Stomach smooth muscle (tissue), 2 donors: Measurements from ENCODE around the gene TEX54.

Experiments used
- H3K27ac ChIP-seq: one replicate; pipeline ENCODE4 v1.7.0; 2013; ENCODE audit warnings: mild to moderate bottlenecking, low read length, inconsistent platforms
- H3K27me3 ChIP-seq, 2 donors: one replicate each; pipeline ENCODE4 v1.7.0; 2013; ENCODE audit warnings: low read length in 2 of 2; ENCODE audit not compliant: insufficient read depth in 2 of 2, control insufficient read depth in 1 of 2
- H3K36me3 ChIP-seq, 2 donors: one replicate each; pipeline ENCODE4 v1.7.0; 2013; ENCODE audit warnings: low read length in 2 of 2; ENCODE audit not compliant: control insufficient read depth in 2 of 2, insufficient read depth in 2 of 2
- H3K4me1 ChIP-seq: one replicate; pipeline ENCODE4 v1.7.0; 2013; ENCODE audit warnings: low read length; ENCODE audit not compliant: control insufficient read depth, insufficient read depth
- H3K4me3 ChIP-seq, 2 donors: one replicate each; pipeline ENCODE4 v1.7.0; 2013; ENCODE audit warnings: low read length in 2 of 2
- H3K9ac ChIP-seq, 2 donors: one replicate each; pipeline ENCODE4 v1.7.0; 2013; ENCODE audit warnings: low read length in 2 of 2, mild to moderate bottlenecking in 1 of 2
- H3K9me3 ChIP-seq, 2 donors: one replicate each; pipeline ENCODE4 v1.7.0; 2013; ENCODE audit warnings: low read length in 2 of 2; ENCODE audit not compliant: control insufficient read depth in 2 of 2
- donor health status: healthy.
- donor health status: Pancreatic carcinoma.

TEX54 gene

GRCh38 chr11:62799486-62799885, 33.2 kb downstream of the TEX54 start:
- no peak overlapping the region for H3K27ac ChIP-seq
- no peaks in the 10 kb centered on the region for H3K27me3 ChIP-seq
- H3K36me3 ChIP-seq = peaks cover 74 to 76% of the 10 kb centered on the region in 2 donors
- peaks cover 17% of the 10 kb centered on the region for H3K4me1 ChIP-seq
- no peaks in the 10 kb centered on the region for H3K9me3 ChIP-seq
- H3K9ac ChIP-seq = no peak overlapping the region
- no peak overlapping the region for H3K4me3 ChIP-seq

DNA sequence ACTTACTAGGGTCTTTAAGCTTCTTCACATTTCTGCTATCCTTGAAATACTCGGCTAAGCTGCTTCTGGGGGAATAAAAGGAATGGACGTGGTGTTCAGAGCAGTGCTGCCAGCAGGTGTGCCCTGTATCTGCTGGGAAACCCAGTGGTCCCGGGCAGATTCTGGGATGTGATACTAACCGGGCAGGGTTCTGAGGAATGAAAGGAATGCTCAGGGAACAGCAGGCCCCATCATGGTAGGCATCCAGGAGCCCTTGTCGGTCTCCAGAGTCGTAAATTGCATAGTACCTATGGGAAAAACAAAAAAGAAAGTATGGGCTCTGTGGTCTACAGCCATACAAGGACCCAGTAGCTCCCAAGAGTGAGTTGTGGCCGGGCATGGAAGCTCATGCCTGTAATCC, 36.4 kb downstream of the TEX54 start:
- Histone ChIP-seq H3K27ac (no peak overlapping the region), H3K27me3 (no peaks in the 10 kb centered on the region), H3K9ac (no peak overlapping the region), H3K4me3 (no peak overlapping the region), H3K4me1 (peaks cover 10% of the 10 kb centered on the region), H3K9me3 (no peaks in the 10 kb centered on the region), H3K36me3 (peaks cover 65 to 67% of the 10 kb centered on the region in 2 donors)

- no peaks in the 10 kb centered on the region for H3K27me3 ChIP-seq
- H3K27ac ChIP-seq = no peak overlapping the region
- H3K9me3 ChIP-seq = no peaks in the 10 kb centered on the region
- H3K4me1 ChIP-seq = peaks cover 24% of the 10 kb centered on the region
- peaks cover 56 to 58% of the 10 kb centered on the region in 2 donors for H3K36me3 ChIP-seq
- H3K9ac ChIP-seq = no peak overlapping the region
- no peak overlapping the region for H3K4me3 ChIP-seq
Observed at GRCh38 chr11:62794201-62794775, 38.4 kb downstream of the TEX54 start.

- Histone ChIP-seq H3K9me3 (no peaks in the 10 kb centered on the region), H3K27me3 (no peaks in the 10 kb centered on the region), H3K4me1 (peaks cover 39% of the 10 kb centered on the region), H3K4me3 (peak overlapping the region; percentile 17 to 97), H3K36me3 (peaks cover 46 to 48% of the 10 kb centered on the region in 2 donors), H3K27ac (peak overlapping the region; percentile 88), H3K9ac (peak overlapping the region; percentile 57 to 62)
Observed at GRCh38 chr11:62792202-62792575, 40.5 kb downstream of the TEX54 start.

DNA sequence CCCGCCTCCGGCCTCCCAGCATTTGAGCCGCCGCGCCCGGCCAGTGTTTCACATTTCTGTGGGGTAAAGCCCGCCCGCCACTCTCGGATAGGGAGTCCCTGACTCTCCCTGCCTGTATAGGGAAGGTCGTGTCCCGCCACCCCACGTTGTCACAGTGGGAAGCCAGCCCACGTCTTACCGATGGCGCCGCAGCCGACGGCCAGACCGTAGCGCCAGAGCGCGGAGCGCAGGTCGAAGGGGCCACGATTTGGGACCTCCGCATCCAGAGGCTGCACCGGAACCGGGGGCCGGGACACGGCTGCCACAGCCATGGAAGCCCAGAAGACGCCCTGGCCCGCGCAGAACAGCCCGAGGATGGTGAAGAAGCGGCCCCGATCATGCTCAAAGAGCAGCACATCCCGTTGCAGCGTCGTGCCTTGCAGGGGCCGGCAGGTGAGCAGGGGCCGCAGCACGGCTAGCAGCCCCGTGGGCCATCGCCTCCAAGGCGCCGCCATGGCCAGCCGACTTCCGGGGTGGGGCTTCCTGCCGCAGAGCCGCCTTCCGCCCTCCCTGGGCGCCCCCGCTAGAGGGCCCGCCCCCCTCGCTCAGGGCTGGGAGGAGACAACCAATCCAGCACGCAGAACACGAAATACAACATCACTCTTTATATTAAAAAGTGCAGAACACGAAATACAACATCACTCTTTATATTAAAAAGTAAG, 41.0 kb downstream of the TEX54 start, which contains the start of gene TMEM223:
TMEM223 (minus strand) TSS at position 506 of the 701 bp plus-strand sequence; CDS start at position 494, 12 bp downstream.
- Histone ChIP-seq H3K27me3 (no peaks in the 10 kb centered on the region), H3K9me3 (no peaks in the 10 kb centered on the region), H3K4me1 (peaks cover 39% of the 10 kb centered on the region), H3K4me3 (peak within 1 kb of the TSS; percentile 71 to 97), H3K36me3 (peaks cover 44 to 45% of the 10 kb centered on the region in 2 donors), H3K9ac (peak within 1 kb of the TSS; percentile 67 to 73), H3K27ac (peak within 1 kb of the TSS; percentile 88)

GRCh38 chr11:62789576-62789975, 43.1 kb downstream of the TEX54 start:
- Histone ChIP-seq H3K27ac (no peak overlapping the region), H3K4me1 (peaks cover 45% of the 10 kb centered on the region), H3K9me3 (no peaks in the 10 kb centered on the region), H3K27me3 (no peaks in the 10 kb centered on the region), H3K4me3 (no peak overlapping the region), H3K36me3 (peaks cover 26% of the 10 kb centered on the region in 2 donors), H3K9ac (no peak overlapping the region)

GRCh38 chr11:62788991-62789390, 43.6 kb downstream of the TEX54 start:
- Histone ChIP-seq H3K4me3 (no peak overlapping the region), H3K4me1 (peaks cover 45% of the 10 kb centered on the region), H3K9me3 (no peaks in the 10 kb centered on the region), H3K27ac (no peak overlapping the region), H3K27me3 (no peaks in the 10 kb centered on the region), H3K36me3 (peaks cover 20 to 21% of the 10 kb centered on the region in 2 donors), H3K9ac (peak overlapping the region in 1 of 2 donors; percentile 13)

- peaks cover 40% of the 10 kb centered on the region for H3K4me1 ChIP-seq
- peak within 1 kb of the TSS; percentile 89 to 91 for H3K9ac ChIP-seq
- peaks cover 21% of the 10 kb centered on the region in 2 donors for H3K36me3 ChIP-seq
- H3K27me3 ChIP-seq = no peaks in the 10 kb centered on the region
- peak within 1 kb of the TSS; percentile 91 for H3K27ac ChIP-seq
- H3K9me3 ChIP-seq = no peaks in the 10 kb centered on the region
- peak within 1 kb of the TSS; percentile 99 to 100 for H3K4me3 ChIP-seq
Observed at GRCh38 chr11:62787005-62787759, 45.5 kb downstream of the TEX54 start, which contains the start of gene TMEM179B. Gene TMEM179B, plus strand, starts transcription at chr11:62787402. Its CDS starts 30 bp downstream, at chr11:62787432.

- Histone ChIP-seq H3K36me3 (peaks cover 23 to 26% of the 10 kb centered on the region in 2 donors), H3K4me1 (peaks cover 36% of the 10 kb centered on the region), H3K27ac (peak overlapping the region; percentile 91), H3K9me3 (no peaks in the 10 kb centered on the region), H3K4me3 (peak overlapping the region; percentile 99 to 100), H3K9ac (peak overlapping the region; percentile 80 to 89), H3K27me3 (no peaks in the 10 kb centered on the region)
Observed at GRCh38 chr11:62786318-62787004, 46.2 kb downstream of the TEX54 start.

DNA sequence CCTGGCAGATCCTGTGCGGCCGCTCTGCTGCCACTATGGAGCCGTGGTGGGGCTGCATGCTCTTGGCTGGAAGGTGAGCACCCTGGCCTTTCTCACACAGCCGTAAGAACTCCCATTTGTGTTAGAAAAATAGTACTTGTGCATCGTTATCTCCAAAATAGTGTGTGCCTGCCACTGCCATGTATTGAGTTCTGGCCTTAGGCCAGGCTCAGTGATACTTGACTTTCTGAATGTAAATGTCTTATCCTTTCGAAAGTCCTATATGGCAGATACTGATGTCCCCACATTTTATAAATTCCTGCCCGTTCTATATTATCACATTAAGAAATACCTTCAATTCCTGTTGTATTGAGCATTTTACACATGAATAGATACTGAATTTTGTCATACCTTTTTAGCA, 49.9 kb downstream of the TEX54 start:
- H3K36me3 ChIP-seq = peaks cover 10 to 17% of the 10 kb centered on the region in 2 donors
- H3K4me1 ChIP-seq = peaks cover 10% of the 10 kb centered on the region
- H3K9me3 ChIP-seq = no peaks in the 10 kb centered on the region
- H3K27ac ChIP-seq = no peak overlapping the region
- H3K4me3 ChIP-seq = no peak overlapping the region
- no peak overlapping the region for H3K9ac ChIP-seq
- no peaks in the 10 kb centered on the region for H3K27me3 ChIP-seq
